Smooth muscle cell of bladder (primary cell): ENCODE data around the gene CDS1. TPM values are rescaled to one million over a fixed set of nuclear protein-coding genes. Genes with fewer than 3 reads are reported as not detected.

Experiments used
- total RNA-seq: library from RNA; depleted of rRNA; stranded (reverse); fragments of >200 nt; gene quantifications from 2 replicates; pipeline ENCODE4 v1.2.3, GENCODE V29; 2014

The CDS1 gene
- 0.28 and 0.43 TPM in 2 replicates for total RNA-seq

DNA sequence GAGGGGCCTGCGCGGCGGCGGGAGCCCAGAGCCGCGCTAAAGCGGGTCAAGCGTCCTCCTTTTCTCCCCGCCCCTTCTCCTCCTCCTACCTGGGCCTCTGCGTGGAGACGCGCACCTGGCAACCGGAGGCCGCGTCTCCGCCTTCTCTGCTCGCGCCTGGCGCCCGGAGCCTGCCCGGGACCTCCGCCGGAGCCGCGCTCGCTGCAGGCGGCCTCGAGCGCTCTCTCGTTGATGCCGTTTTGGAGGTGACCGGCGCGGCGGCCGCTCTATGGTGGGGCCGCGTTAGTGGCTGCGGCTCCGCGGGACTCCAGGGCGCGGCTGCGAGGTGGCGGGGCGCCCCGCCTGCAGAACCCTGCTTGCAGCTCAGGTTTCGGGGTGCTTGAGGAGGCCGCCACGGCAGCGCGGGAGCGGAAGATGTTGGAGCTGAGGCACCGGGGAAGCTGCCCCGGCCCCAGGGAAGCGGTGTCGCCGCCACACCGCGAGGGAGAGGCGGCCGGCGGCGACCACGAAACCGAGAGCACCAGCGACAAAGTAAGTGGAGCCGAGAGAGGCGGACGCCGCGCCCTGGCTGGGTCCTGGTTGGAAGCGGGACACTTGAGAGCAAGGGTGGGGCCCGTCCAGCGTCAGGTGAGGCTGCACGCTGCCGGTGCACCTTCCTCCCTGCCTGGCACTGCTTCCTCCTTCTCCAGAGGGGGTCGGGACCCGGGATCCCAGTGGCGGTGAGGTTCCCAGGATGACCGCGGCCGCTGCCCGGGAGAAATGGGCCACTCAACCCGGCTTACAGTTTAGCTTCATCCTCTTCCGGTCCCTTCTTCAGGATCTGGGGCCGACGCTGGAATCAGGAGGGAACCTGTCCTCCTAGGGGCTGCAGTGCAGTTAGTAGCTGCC, at the start of gene CDS1:
Gene CDS1 (plus strand): TSS at position 140 of the 888 bp plus-strand sequence. CDS start 275 bp downstream, at position 415.

Other genes starting within 250 kb of the CDS1 start
- gene NKX6-1, start 83.8 kb upstream of the CDS1 start, total RNA-seq: not detected in 2 replicates